IPS-20b (cell line): Measurements from ENCODE around the gene HOXC11.

Source experiments
- H3K27ac ChIP-seq: one replicate; pipeline ENCODE4 v1.5.1; 2013; ENCODE audit warnings: low read length
- H3K27me3 ChIP-seq: 2 replicates; pipeline ENCODE4 v1.6.1; 2013; ENCODE audit warnings: mild to moderate bottlenecking, low read length, inconsistent platforms; ENCODE audit not compliant: insufficient read depth
- H3K36me3 ChIP-seq: 2 replicates; pipeline ENCODE4 v1.6.1; 2013; ENCODE audit warnings: low read depth, mild to moderate bottlenecking, inconsistent platforms, low read length, moderate library complexity; ENCODE audit not compliant: insufficient read depth
- H3K4me1 ChIP-seq: 2 replicates; pipeline ENCODE4 v1.6.1; 2013; ENCODE audit warnings: mild to moderate bottlenecking, control low read depth, inconsistent platforms, low read length, moderate library complexity; ENCODE audit not compliant: insufficient read depth
- H3K4me3 ChIP-seq: 2 replicates; pipeline ENCODE4 v1.5.1; 2013; ENCODE audit warnings: mild to moderate bottlenecking, low read length, inconsistent platforms
- H3K9ac ChIP-seq: 2 replicates; pipeline ENCODE4 v1.6.1; 2013; ENCODE audit warnings: low read depth, mild to moderate bottlenecking, inconsistent platforms, low read length, moderate library complexity
- H3K9me3 ChIP-seq: 2 replicates; pipeline ENCODE4 v1.6.1; 2013; ENCODE audit warnings: mild to moderate bottlenecking, low read depth, low read length, inconsistent platforms; ENCODE audit not compliant: insufficient read depth

Gene HOXC11

DNA sequence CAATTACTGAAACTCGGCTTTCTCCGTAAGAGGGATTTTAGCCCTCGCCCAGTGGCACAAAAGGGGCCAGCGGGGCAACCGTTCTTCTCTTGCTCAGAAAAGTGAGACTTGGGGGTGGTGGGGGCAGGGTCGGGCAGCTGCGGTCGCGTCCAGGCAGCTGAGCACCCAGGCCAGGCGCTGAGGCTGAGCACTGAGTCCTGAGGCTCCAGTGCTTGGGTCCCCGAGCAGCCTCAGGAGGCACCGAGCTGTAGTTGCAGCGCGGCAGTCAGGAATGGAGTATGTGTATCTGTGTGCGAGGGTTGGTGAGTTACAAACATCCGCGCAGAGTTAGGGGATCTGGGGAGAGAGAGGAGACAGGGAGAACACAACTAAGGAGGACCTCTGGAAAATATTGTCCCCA is 51.2 kb downstream of the HOXC11 start:
- Histone ChIP-seq H3K9ac (no peak overlapping the region), H3K36me3 (no peaks in the 10 kb centered on the region), H3K9me3 (no peaks in the 10 kb centered on the region; the same call in 1 of the 2 replicates), H3K27ac (no peak overlapping the region), H3K27me3 (peaks cover 100% of the 10 kb centered on the region), H3K4me1 (no peaks in the 10 kb centered on the region), H3K4me3 (no peak overlapping the region)

DNA sequence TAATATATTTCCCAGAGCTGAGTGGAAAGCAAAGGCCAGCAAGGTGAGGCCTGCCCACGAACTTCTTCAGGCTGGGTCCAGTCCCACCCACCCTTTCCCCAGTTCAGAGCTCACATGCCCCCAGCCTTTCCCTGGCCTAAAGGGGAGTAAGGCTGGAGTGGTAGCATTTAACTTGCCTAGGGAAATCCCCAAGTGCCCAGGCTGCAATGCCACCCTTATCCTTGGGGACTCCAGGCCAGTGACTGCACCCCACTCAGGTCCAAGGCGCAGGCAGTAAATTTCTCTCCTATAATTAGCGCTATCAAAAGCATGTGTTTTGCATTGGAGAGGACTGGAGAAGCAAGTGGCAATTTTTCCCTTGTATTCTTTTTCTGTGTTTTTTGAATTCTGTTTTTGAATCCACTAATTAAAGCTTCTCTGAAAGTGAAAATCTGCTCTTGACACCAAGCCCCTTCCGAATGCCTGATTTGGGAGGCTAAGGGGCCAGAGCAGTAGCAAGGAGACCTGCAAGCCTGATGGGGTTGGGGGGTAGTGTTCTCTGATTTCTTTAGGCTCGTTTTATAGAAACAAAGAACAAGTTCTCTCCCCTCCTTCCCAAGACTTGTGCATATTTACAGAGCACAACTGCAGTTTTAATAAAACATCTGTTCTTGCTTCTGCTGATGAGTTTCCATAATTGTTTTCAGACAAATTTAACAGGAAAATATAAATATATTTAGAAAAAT is 51.8 kb downstream of the HOXC11 start:
- no peak overlapping the region for H3K9ac ChIP-seq
- H3K4me1 ChIP-seq = no peaks in the 10 kb centered on the region
- H3K9me3 ChIP-seq = no peaks in the 10 kb centered on the region; the same call in 1 of the 2 replicates
- no peak overlapping the region for H3K27ac ChIP-seq
- H3K4me3 ChIP-seq = no peak overlapping the region
- H3K36me3 ChIP-seq = no peaks in the 10 kb centered on the region
- H3K27me3 ChIP-seq = peaks cover 100% of the 10 kb centered on the region

DNA sequence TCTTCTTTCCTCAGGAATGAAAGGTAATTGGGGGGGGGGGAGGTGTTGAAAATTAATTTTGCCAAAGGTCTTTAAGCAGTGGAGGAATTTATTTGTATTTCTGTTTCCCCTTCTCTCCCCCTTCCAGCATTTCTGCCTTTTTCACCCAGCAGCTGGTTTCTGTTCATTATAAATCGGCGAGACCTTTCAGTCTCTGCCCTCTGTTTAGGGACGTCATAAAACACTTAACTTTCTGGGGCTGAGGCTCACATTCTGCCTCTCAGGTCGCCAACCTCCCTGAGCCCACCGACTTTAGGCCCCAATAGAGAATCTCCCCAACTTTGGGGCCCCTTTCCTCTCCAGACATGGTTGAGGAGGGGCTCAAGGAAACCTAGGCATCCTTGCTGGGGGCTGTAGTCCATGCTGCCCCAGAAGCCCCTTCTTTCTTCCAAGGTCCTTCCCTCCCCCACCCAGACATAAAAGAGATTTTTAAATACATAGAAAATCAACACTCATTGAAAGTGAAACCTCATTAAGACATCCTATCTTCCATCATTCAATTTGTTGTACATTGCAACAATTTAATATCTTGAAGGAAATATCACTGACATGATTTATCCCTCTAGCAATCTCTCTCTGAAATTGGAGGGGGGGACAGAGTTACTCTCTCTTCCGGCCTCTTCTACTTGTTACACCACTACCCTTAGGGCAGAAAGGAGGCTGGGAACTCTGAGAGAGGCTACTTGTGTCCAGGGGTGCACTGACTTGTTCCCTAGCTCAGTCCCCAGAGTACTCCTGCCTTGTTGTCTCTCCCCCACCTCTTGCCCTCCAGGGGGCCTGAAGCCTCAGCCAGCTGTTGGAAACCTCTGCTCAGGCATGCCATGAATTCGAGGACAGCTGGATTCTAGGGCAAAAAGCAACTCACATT is 52.8 kb downstream of the HOXC11 start:
- Histone ChIP-seq H3K9ac (no peak overlapping the region), H3K9me3 (no peaks in the 10 kb centered on the region; the same call in 1 of the 2 replicates), H3K36me3 (no peaks in the 10 kb centered on the region), H3K4me1 (no peaks in the 10 kb centered on the region), H3K4me3 (no peak overlapping the region), H3K27me3 (peaks cover 100% of the 10 kb centered on the region), H3K27ac (no peak overlapping the region)

DNA sequence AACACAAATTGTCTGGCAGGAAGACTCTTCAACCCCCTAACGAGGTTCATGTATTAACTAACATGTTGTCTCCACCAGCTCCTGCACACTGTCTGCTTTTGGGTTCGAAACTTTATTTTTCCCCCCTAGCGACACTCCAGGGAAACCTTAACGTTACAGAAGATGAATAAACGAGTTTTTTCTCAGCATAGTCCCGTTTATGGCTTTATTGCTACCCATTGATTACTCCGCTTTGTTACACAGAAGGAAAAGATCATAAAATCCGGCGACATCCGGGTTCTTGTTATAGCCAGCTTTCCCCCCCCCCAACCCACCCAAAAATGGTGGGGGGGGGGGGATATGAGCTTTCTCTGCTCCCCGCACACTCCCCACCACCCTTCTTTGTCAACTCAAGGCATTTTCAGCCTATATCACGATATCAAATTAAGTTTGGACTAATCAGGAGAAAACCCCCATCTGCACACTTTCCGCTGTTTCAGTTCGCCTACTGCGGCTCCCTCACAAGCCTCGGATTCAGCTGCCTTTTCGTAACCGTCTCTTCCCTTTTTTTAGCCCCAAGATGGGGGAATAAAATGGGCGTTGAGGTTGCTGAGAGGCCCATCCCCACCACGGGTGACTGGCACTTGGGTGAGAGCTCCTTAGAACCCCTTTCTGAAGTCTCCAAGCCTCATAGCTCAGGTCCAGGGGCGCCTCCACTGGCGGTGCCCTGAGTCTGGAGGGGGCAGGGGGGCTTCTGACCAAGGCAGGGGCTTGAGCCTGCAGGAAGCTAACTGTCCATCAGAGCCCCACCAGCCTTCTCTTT is 53.9 kb downstream of the HOXC11 start:
- H3K27me3 ChIP-seq = peaks cover 100% of the 10 kb centered on the region

More for the DNA sequence above, 53.9 kb downstream of the HOXC11 start:
- Histone ChIP-seq H3K4me3 (no peak overlapping the region), H3K27ac (no peak overlapping the region), H3K4me1 (no peaks in the 10 kb centered on the region), H3K9me3 (no peaks in the 10 kb centered on the region; the same call in 1 of the 2 replicates), H3K36me3 (no peaks in the 10 kb centered on the region), H3K9ac (no peak overlapping the region)
